Memory B cell (primary cell): ENCODE measurements around the gene DTNB.
"Not testable (repeated sequence)": the region's sequence is repeated elsewhere in the genome, so short reads cannot be mapped to it uniquely, and the experiment has no call there.

Experiments
- ATAC-seq: fragments of 150-1000 bp; cut with Tn5 transposase; 2 replicates; pipeline ENCODE4 v1.10.0; 2021; ENCODE audit warnings: low read depth, mild to moderate bottlenecking, moderate library complexity
- DNase-seq, 2 donors: peaks; one replicate each; pipeline ENCODE4 v3.0.0; 2022; ENCODE audit warnings: low spot score in 2 of 2
- H3K27ac Mint-ChIP-seq: one replicate; pipeline ENCODE4 v1.8.0; 2022; ENCODE audit warnings: mild to moderate bottlenecking, moderate library complexity, mixed read lengths
- H3K27me3 Mint-ChIP-seq: one replicate; pipeline ENCODE4 v1.8.0; 2022; ENCODE audit warnings: mixed read lengths
- H3K36me3 Mint-ChIP-seq: one replicate; pipeline ENCODE4 v1.8.0; 2022; ENCODE audit warnings: mild to moderate bottlenecking, mixed read lengths
- H3K4me1 Mint-ChIP-seq: one replicate; pipeline ENCODE4 v1.8.0; 2022; ENCODE audit warnings: mixed read lengths
- H3K4me3 Mint-ChIP-seq: one replicate; pipeline ENCODE4 v1.8.0; 2022; ENCODE audit warnings: mild to moderate bottlenecking, moderate library complexity, mixed read lengths
- H3K9me3 Mint-ChIP-seq: one replicate; pipeline ENCODE4 v1.8.0; 2022; ENCODE audit warnings: mixed read lengths

Gene DTNB

DNA sequence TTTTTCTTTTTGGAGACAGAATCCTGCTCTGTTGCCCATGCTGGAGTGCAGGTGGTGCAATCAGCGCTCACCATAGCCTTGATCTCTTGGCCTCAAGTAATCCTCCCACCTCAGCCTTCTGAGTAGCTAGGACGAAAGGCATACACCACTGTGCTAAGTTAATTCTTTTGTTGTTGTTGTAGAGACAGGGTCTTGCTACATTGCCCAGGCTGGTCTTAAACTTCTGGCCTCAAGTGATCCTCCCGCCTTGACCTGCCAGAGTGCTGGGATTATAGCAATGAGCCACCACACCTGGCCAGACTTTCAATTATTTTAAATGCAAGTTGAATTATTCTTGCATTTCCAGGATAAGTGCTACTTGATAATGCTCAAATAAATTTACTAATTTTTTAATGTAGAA lies 126.5 kb downstream of the DTNB start:
- no peak overlapping the region for H3K27ac Mint-ChIP-seq
- DNase-seq: no peak
- no peaks in the 10 kb centered on the region for H3K9me3 Mint-ChIP-seq
- no peak for ATAC-seq
- no peaks in the 10 kb centered on the region for H3K27me3 Mint-ChIP-seq
- no peaks in the 10 kb centered on the region for H3K4me1 Mint-ChIP-seq
- H3K36me3 Mint-ChIP-seq: peaks cover 2% of the 10 kb centered on the region
- no peak overlapping the region for H3K4me3 Mint-ChIP-seq

DNA sequence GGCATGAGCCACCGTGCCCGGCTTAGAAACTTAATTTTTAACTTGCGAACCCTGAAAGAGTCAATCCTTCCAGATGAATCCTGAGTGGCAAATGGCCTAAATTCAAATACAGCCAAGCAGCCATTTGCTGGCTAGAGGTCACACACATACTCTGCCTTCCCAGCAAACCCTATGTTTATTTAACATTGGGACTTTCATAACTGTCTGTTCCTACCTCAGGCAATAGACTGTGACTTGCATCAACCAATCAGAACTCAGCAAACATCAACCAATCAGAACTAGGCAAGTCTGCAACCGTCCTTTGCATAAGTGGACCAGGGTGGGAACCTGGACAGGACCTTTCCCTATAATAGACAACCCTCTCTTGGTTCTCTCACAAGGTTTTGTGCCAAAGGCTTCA lies 127.5 kb downstream of the DTNB start:
- no peak overlapping the region for H3K4me3 Mint-ChIP-seq
- ATAC-seq (no peak), DNase-seq (no peak)
- H3K9me3 Mint-ChIP-seq: no peaks in the 10 kb centered on the region
- no peak overlapping the region for H3K27ac Mint-ChIP-seq
- H3K4me1 Mint-ChIP-seq: no peaks in the 10 kb centered on the region
- H3K36me3 Mint-ChIP-seq: peaks cover under 1% of the 10 kb centered on the region
- no peaks in the 10 kb centered on the region for H3K27me3 Mint-ChIP-seq

DNA sequence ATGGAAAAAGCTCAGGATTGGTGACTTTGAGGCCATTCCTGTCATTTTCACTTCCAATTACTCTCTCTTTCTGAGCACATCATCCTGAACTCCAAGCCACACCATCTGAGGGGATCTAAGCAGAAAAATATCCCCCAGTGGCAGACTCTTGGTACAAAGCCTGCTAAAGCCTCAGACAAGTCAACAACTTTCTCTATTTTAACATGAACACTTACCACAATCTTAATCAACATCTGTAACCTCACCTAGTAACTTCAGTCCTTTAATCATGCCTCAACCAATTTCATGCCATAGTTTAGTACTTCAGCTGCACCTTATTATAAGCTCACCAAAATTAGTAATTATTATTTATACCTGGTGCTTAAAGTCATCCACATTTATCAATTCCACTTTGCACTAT lies 128.9 kb downstream of the DTNB start:
- Mint-ChIP-seq H3K36me3 (no peaks in the 10 kb centered on the region), H3K9me3 (no peaks in the 10 kb centered on the region), H3K27ac (no peak overlapping the region), H3K4me3 (no peak overlapping the region), H3K4me1 (no peaks in the 10 kb centered on the region), H3K27me3 (no peaks in the 10 kb centered on the region)
- no peak for DNase-seq
- no peak for ATAC-seq

DNA sequence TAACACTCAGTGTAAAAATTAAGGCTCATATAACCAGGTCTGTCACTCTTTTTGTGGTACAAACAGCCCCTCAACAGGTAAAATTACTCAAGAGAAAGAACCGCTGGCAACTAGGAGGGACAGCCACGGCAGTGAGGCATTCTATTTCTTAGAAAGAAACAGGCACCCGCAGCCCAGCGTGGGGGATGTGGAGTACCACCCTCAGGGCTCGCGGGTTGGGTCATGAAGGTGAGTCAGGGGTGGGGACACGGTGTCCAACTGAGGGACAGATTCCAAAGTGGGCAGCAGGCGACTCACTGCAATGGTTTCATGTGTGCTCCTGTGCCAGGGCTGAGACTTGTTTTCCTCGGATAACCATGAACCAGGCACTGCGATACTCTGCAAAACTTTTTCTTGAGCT lies 129.4 kb downstream of the DTNB start:
- Mint-ChIP-seq H3K4me1 (no peaks in the 10 kb centered on the region), H3K27ac (no peak overlapping the region), H3K4me3 (no peak overlapping the region), H3K27me3 (no peaks in the 10 kb centered on the region), H3K36me3 (no peaks in the 10 kb centered on the region), H3K9me3 (no peaks in the 10 kb centered on the region)
- ATAC-seq (no peak), DNase-seq (no peak)

- H3K4me1 Mint-ChIP-seq: no peaks in the 10 kb centered on the region
- DNase-seq: no peak
- no peaks in the 10 kb centered on the region for H3K36me3 Mint-ChIP-seq
- no peak overlapping the region for H3K4me3 Mint-ChIP-seq
- ATAC-seq: no peak
- H3K27me3 Mint-ChIP-seq: no peaks in the 10 kb centered on the region
- H3K27ac Mint-ChIP-seq: no peak overlapping the region
- H3K9me3 Mint-ChIP-seq: no peaks in the 10 kb centered on the region
Observed at GRCh38 chr2:25541378-25541777, 132.0 kb downstream of the DTNB start.

GRCh38 chr2:25539136-25539535 lies 134.2 kb downstream of the DTNB start:
- Mint-ChIP-seq H3K27ac (no peak overlapping the region), H3K9me3 (no peaks in the 10 kb centered on the region), H3K36me3 (peaks cover 2% of the 10 kb centered on the region), H3K4me3 (no peak overlapping the region), H3K4me1 (no peaks in the 10 kb centered on the region), H3K27me3 (no peaks in the 10 kb centered on the region)
- ATAC-seq (no peak), DNase-seq (no peak)

DNA sequence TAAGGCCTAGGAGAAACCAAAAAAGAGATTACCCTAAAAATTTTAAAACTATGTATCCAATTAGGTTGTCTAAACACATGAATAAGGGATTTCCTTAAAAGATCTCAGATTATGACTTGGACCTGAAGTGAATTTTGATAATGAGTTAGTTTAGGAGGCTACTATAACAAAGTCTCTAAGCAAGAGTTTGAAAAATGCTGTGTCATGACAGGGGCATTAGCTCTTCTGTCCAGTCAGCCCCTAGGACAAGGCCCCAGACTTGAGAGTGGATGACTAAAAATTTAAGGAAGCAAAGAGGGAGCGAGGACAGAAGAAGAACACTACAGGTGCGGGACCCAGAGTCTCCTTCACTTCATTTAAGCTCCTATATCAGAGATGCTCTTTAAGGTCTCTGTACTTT lies 135.9 kb downstream of the DTNB start:
- H3K27me3 Mint-ChIP-seq: no peaks in the 10 kb centered on the region
- H3K27ac Mint-ChIP-seq: peak overlapping the region; percentile 53
- peaks cover 2% of the 10 kb centered on the region for H3K36me3 Mint-ChIP-seq
- DNase-seq (no peak), ATAC-seq (no peak)
- no peaks in the 10 kb centered on the region for H3K4me1 Mint-ChIP-seq
- no peak overlapping the region for H3K4me3 Mint-ChIP-seq
- no peaks in the 10 kb centered on the region for H3K9me3 Mint-ChIP-seq

GRCh38 chr2:25535411-25536289 lies 137.7 kb downstream of the DTNB start:
- not testable (repeated sequence) for H3K27me3 Mint-ChIP-seq, H3K9me3 Mint-ChIP-seq, H3K27ac Mint-ChIP-seq, DNase-seq, H3K4me1 Mint-ChIP-seq, ATAC-seq, H3K36me3 Mint-ChIP-seq, H3K4me3 Mint-ChIP-seq

DNA sequence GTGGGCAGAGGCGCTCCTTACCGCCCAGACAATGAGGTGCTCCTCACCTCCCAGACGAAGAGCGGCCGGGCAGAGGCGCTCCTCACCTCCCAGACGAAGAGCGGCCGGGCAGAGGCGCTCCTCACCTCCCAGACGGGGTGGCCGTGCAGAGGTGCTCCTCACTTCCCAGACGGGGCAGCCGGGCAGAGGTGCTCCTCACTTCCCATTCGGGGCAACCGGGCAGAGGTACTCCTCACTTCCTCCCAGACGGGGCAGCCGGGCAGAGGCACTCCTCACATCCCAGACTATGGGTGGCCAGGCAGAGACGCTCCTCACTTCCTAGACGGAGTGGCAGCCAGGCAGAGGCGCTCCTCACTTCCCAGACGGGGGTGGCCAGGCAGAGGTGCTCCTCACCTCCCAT lies 138.4 kb downstream of the DTNB start:
- H3K27ac Mint-ChIP-seq, H3K9me3 Mint-ChIP-seq, ATAC-seq, H3K27me3 Mint-ChIP-seq, H3K4me1 Mint-ChIP-seq, DNase-seq, H3K4me3 Mint-ChIP-seq, H3K36me3 Mint-ChIP-seq: not testable (repeated sequence)

GRCh38 chr2:25534455-25534854 lies 138.9 kb downstream of the DTNB start:
- Mint-ChIP-seq H3K27ac (no peak overlapping the region), H3K4me1 (no peaks in the 10 kb centered on the region), H3K27me3 (no peaks in the 10 kb centered on the region), H3K4me3 (no peak overlapping the region), H3K36me3 (peaks cover 4% of the 10 kb centered on the region), H3K9me3 (no peaks in the 10 kb centered on the region)
- DNase-seq: no peak
- no peak for ATAC-seq

DNA sequence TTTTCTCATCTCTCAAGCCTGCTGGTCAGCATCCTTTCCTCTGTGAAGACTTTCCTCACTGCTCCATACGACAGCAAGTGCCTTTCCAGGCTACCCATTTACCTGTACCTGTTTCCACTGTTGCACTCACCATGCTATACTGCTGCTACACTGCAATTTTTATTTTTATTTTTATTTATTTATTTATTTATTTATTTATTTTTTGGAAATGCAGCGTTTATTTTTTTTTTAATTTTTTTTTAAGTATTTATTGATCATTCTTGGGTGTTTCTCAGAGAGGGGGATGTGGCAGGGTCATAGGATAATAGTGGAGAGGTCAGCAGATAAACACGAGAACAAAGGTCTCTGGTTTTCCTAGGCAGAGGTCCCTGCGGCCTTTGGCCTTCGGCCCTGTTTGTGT lies 139.6 kb downstream of the DTNB start:
- not testable (repeated sequence) for H3K4me3 Mint-ChIP-seq, ATAC-seq, DNase-seq, H3K9me3 Mint-ChIP-seq, H3K27me3 Mint-ChIP-seq, H3K4me1 Mint-ChIP-seq, H3K27ac Mint-ChIP-seq
- peaks cover 10% of the 10 kb centered on the region for H3K36me3 Mint-ChIP-seq

- ATAC-seq (no peak), DNase-seq (no peak)
- Mint-ChIP-seq H3K4me3 (no peak overlapping the region), H3K27me3 (no peaks in the 10 kb centered on the region), H3K9me3 (no peaks in the 10 kb centered on the region), H3K36me3 (peaks cover 10% of the 10 kb centered on the region), H3K4me1 (no peaks in the 10 kb centered on the region), H3K27ac (no peak overlapping the region)
Observed at GRCh38 chr2:25532521-25532920, 140.9 kb downstream of the DTNB start.

DNA sequence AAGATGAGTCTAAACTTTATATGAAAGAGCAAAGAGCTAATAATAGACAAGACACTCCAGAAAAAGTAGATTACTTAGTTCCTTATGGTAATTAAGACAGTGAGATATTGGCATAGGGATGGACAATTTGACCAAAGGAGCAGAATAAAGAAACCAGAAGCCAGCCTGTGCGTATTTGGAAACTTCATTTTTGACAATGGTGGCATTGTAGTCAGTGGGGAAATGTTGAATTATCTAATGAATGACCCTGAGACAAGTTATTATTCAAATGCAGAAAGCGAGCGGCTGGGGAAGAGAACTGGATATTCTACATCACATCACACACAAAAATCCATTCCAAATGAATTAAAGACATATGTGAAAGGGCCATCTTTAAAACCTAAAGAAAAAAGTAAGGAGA lies 144.3 kb downstream of the DTNB start:
- DNase-seq: no peak

GRCh38 chr2:25528173-25528572 lies 145.2 kb downstream of the DTNB start:
- H3K36me3 Mint-ChIP-seq: peaks cover 9% of the 10 kb centered on the region
- no peaks in the 10 kb centered on the region for H3K9me3 Mint-ChIP-seq
- no peaks in the 10 kb centered on the region for H3K27me3 Mint-ChIP-seq
- H3K27ac Mint-ChIP-seq: no peak overlapping the region
- ATAC-seq: no peak
- no peak for DNase-seq
- no peaks in the 10 kb centered on the region for H3K4me1 Mint-ChIP-seq
- no peak overlapping the region for H3K4me3 Mint-ChIP-seq

More for the DNA sequence above, 144.3 kb downstream of the DTNB start:
- no peak for ATAC-seq
- peaks cover 9% of the 10 kb centered on the region for H3K36me3 Mint-ChIP-seq
- H3K27me3 Mint-ChIP-seq: no peaks in the 10 kb centered on the region
- no peak overlapping the region for H3K4me3 Mint-ChIP-seq
- no peaks in the 10 kb centered on the region for H3K9me3 Mint-ChIP-seq
- H3K27ac Mint-ChIP-seq: no peak overlapping the region
- H3K4me1 Mint-ChIP-seq: no peaks in the 10 kb centered on the region

DNA sequence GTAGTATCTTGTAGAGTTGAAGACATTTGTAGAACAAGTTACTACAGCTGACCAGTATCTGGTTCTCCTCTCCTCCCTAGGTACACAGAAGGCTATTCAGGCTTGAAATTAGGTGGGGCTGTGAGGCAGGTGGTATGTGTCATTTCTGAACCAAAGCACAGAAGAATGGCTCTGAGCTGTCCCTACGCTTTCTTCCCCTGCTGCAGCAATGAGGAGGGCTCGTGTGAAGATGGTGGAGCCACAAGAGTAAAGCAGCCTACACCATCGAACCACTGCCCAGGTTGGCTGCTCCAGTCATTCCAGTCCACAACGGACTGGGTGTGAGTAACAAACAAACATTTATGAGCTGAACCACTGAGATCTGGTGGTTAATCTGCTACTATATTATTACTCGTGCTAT lies 148.9 kb downstream of the DTNB start:
- no peaks in the 10 kb centered on the region for H3K9me3 Mint-ChIP-seq
- H3K27ac Mint-ChIP-seq: no peak overlapping the region
- DNase-seq: no peak
- H3K4me3 Mint-ChIP-seq: no peak overlapping the region
- no peak for ATAC-seq
- H3K4me1 Mint-ChIP-seq: peaks cover 7% of the 10 kb centered on the region
- no peaks in the 10 kb centered on the region for H3K27me3 Mint-ChIP-seq
- peaks cover 6% of the 10 kb centered on the region for H3K36me3 Mint-ChIP-seq
